CD4-positive, alpha-beta T cell (primary cell): ENCODE data around the gene SUSD6. TPM values are rescaled to one million over a fixed set of nuclear protein-coding genes. Genes with fewer than 3 reads are reported as not detected.
A peak's percentile ranks its signal among the peaks of the same experiment; 100 is the strongest.
"Not testable (repeated sequence)": the region's sequence is repeated elsewhere in the genome, so short reads cannot be mapped to it uniquely, and the experiment has no call there.

ENCODE experiments used
- ATAC-seq: fragments of 200-7000 bp; cut with Tn5 transposase; one replicate; pipeline ENCODE4 v1.10.0; 2022; ENCODE audit warnings: mild to moderate bottlenecking; ENCODE audit not compliant: poor library complexity
- CTCF ChIA-PET: fragments of 350-600 bp; sonication (Branson Sonifier 250); formaldehyde crosslinking; loops from one replicate; lab custom pipeline; 2021; ENCODE audit warnings: antibody characterized with exemption, inconsistent platforms; lab: Charles Lee
- POLR2A ChIA-PET: fragments of 350-600 bp; sonication (Branson Sonifier 250); formaldehyde crosslinking; loops from one replicate; lab custom pipeline; 2021; ENCODE audit warnings: antibody characterized with exemption, inconsistent platforms; lab: Charles Lee
- DNase-seq, 14 experiments: peaks; one replicate each; pipeline ENCODE4 v3.0.0-alpha.2; 2013 to 2020; ENCODE audit warnings: mixed read lengths in 2 of 14
- H3K27ac ChIP-seq, 2 donors: one replicate each; pipeline versions ENCODE4 v1.5.1 to v1.7.0; 2013; ENCODE audit warnings: low read length in 2 of 2, low read depth in 1 of 2, mild to moderate bottlenecking in 1 of 2
- H3K27me3 ChIP-seq, 2 experiments: 1 replicate in 1 of 2; 2 replicates in 1 of 2; pipeline versions ENCODE4 v1.6.1 to v1.7.0; 2013; ENCODE audit warnings: low read length in 2 of 2, control low read depth in 1 of 2, mild to moderate bottlenecking in 1 of 2, moderate library complexity in 1 of 2; ENCODE audit not compliant: insufficient read depth in 2 of 2, control insufficient read depth in 1 of 2
- H3K36me3 ChIP-seq: one replicate; pipeline ENCODE4 v1.6.1; 2013; ENCODE audit warnings: low read length, control low read depth; ENCODE audit not compliant: insufficient read depth
- H3K4me1 ChIP-seq: one replicate; pipeline ENCODE4 v1.6.1; 2013; ENCODE audit warnings: low read length, control low read depth; ENCODE audit not compliant: insufficient read depth
- H3K4me3 ChIP-seq: one replicate; pipeline ENCODE4 v1.5.1; 2013; ENCODE audit warnings: mild to moderate bottlenecking, low read length, moderate library complexity
- H3K9me3 ChIP-seq, 2 experiments: 1 replicate in 1 of 2; 2 replicates in 1 of 2; pipeline versions ENCODE4 v1.6.1 to v1.7.0; 2013; ENCODE audit warnings: low read length in 2 of 2, mild to moderate bottlenecking in 2 of 2, control low read depth in 1 of 2, moderate library complexity in 1 of 2; ENCODE audit not compliant: control insufficient read depth in 1 of 2, insufficient read depth in 1 of 2
- H3K27ac Mint-ChIP-seq: one replicate; pipeline ENCODE4 v1.8.0; 2020; ENCODE audit warnings: mixed read lengths
- H3K27me3 Mint-ChIP-seq: one replicate; pipeline ENCODE4 v1.8.0; 2021; ENCODE audit warnings: mixed read lengths
- H3K36me3 Mint-ChIP-seq: one replicate; pipeline ENCODE4 v1.8.0; 2021; ENCODE audit warnings: low read depth, mixed read lengths
- H3K4me1 Mint-ChIP-seq: one replicate; pipeline ENCODE4 v1.8.0; 2021; ENCODE audit warnings: low read depth, mixed read lengths
- H3K4me3 Mint-ChIP-seq: one replicate; pipeline ENCODE4 v1.8.0; 2020; ENCODE audit warnings: mild to moderate bottlenecking, mixed read lengths
- H3K9me3 Mint-ChIP-seq: one replicate; pipeline ENCODE4 v1.8.0; 2020; ENCODE audit warnings: mixed read lengths
- intact Hi-C, 2 experiments: fragments of 100-400 bp; cut with DNase I in 1 of 2; cut with micrococcal nuclease in 1 of 2; formaldehyde crosslinking; loops; one replicate each; pipeline versions ENCODE4 v1.15.1 to v1.9.0; 2023 to 2025; cut with DNase I, micrococcal nuclease
- total RNA-seq, 174 experiments: library from RNA in 2 of 174; stranded (reverse) in 2 of 174; gene quantifications; one replicate each; pipeline ENCODE4 v1.2.3 and lab custom pipeline; 2021 to 2026
- TF ChIP-seq, protein P1 (sequence below): fragments of 200-600 bp; IDR thresholded peaks from one replicate; pipeline ENCODE4 v1.8.0; 2022; ENCODE audit warnings: antibody characterized with exemption, mild to moderate bottlenecking

Gene SUSD6
- total RNA-seq, 2 experiments from 2014 or later = 93.7 to 95.1 TPM

DNA sequence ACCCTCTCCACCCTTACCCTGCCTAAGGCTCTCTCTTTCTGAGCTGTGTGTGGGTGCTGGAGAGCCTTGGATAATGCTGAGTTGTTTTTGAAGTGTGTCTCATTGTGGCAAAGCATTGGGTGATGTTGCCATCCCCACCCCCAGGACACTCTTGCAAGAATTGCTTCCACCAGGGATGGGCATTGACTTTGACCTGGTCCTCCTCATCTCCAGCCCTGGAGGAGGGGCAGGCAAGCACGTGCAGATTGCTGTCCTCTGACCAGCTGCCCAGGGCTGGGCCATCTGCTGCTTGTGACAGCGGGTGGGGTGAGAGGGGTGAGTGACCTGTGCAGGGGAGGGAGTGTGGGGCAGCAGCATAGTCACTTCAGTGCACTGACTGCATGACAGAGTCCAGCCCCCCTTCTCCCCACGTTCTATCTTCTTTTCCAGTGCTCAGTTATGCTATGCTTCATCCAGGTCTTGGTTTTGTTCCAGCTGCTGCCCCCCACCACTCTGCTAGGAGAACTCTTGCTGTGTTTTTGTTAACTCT is 26.2 kb downstream of the SUSD6 start:
- H3K27ac ChIP-seq = peak overlapping the region in 1 of 2 donors; percentile 76
- H3K36me3 ChIP-seq = no peaks in the 10 kb centered on the region
- Mint-ChIP-seq H3K27me3 (no peaks in the 10 kb centered on the region), H3K27ac (peak overlapping the region; percentile 85), H3K4me3 (peak overlapping the region; percentile 77), H3K4me1 (peaks cover 86% of the 10 kb centered on the region), H3K36me3 (peaks cover 27% of the 10 kb centered on the region), H3K9me3 (peaks cover 6% of the 10 kb centered on the region)
- H3K9me3 ChIP-seq = peaks cover 0 to 5% of the 10 kb centered on the region in 2 experiments
- no peak for DNase-seq
- no peak for ATAC-seq
- intact Hi-C loops = loop anchor here (2.0 to 10.0 kb wide), 3 partner anchors 13 to 483 kb away; partner anchors contain the start of gene DCAF5 (in 1 of the 2)
- TF ChIP-seq, protein P1, sequence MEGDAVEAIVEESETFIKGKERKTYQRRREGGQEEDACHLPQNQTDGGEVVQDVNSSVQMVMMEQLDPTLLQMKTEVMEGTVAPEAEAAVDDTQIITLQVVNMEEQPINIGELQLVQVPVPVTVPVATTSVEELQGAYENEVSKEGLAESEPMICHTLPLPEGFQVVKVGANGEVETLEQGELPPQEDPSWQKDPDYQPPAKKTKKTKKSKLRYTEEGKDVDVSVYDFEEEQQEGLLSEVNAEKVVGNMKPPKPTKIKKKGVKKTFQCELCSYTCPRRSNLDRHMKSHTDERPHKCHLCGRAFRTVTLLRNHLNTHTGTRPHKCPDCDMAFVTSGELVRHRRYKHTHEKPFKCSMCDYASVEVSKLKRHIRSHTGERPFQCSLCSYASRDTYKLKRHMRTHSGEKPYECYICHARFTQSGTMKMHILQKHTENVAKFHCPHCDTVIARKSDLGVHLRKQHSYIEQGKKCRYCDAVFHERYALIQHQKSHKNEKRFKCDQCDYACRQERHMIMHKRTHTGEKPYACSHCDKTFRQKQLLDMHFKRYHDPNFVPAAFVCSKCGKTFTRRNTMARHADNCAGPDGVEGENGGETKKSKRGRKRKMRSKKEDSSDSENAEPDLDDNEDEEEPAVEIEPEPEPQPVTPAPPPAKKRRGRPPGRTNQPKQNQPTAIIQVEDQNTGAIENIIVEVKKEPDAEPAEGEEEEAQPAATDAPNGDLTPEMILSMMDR = no peak
- H3K27me3 ChIP-seq = no peaks in the 10 kb centered on the region
- ChIA-PET CTCF (no interaction called here), POLR2A (interaction anchor here (0.6 to 6.8 kb wide), 3 partner anchors 9 to 127 kb away, joined by 4 to 44 read pairs (median 4); partner anchors contain the start of gene SUSD6)
- peaks cover 63% of the 10 kb centered on the region for H3K4me1 ChIP-seq
- no peak overlapping the region for H3K4me3 ChIP-seq

DNA sequence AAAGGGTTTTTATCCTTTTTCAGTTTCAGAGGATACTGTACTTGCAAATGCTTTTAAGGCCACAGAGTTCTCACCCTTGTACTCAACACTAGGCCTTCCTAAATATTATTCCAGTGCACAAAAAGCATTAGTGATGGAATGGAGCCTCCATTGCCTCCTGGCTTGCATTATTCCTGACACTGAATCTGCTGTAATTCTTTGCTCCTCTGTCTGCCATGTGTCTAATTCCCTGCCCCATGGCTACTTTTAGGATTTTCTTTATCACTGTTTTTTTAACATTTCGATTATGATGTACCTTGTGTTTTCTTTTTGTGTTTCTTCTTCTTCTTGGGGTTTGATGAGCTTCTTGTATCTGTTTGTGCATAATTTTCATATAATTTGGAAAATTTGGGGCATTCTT is 29.5 kb downstream of the SUSD6 start:
- POLR2A ChIA-PET = no interaction called here
- peaks cover 49% of the 10 kb centered on the region for H3K36me3 Mint-ChIP-seq

DNA sequence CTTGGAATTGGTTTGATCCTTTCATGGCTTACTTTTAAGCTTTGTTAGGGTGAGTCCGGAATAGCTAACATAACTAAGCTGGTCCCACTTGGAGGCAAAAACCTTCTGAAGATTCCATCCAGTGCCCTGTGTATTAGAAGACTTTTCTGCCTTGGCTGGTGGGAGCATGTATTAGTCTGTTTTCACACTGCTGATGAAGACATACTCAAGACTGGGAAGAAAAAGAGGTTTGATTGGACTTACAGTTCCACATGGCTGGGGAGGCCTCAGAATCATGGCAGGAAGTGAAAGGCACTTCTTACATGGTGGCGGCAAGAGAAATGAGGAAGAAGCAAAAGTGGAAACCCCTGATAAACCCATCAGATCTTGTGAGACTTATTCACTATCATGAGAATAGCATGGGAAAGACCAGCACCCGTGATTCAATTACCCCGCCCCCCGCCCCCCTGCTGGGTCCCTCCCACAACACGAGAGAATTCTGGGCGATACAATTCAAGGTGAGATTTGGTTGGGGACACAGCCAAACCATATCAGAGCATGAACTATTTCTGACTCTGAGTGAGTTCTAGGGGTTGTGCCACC is 30.9 kb downstream of the SUSD6 start:
- H3K9me3 Mint-ChIP-seq, H3K27ac ChIP-seq, CTCF ChIA-PET, intact Hi-C loops, H3K27me3 Mint-ChIP-seq, POLR2A ChIA-PET, H3K27me3 ChIP-seq, H3K9me3 ChIP-seq, H3K27ac Mint-ChIP-seq, H3K4me3 Mint-ChIP-seq, H3K4me3 ChIP-seq, ATAC-seq, H3K36me3 ChIP-seq: not testable (repeated sequence)
- Mint-ChIP-seq H3K4me1 (peaks cover 78% of the 10 kb centered on the region), H3K36me3 (peaks cover 54% of the 10 kb centered on the region)
- peak in 1 of 14 experiments; percentile 38 for DNase-seq
- peaks cover 49% of the 10 kb centered on the region for H3K4me1 ChIP-seq

More for the DNA sequence above, 29.5 kb downstream of the SUSD6 start:
- DNase-seq (no peak), ATAC-seq (no peak)
- peaks cover 6% of the 10 kb centered on the region for H3K9me3 Mint-ChIP-seq
- Histone ChIP-seq H3K36me3 (peaks cover 3% of the 10 kb centered on the region), H3K27ac (no peak overlapping the region), H3K4me3 (no peak overlapping the region), H3K4me1 (peaks cover 63% of the 10 kb centered on the region), H3K27me3 (no peaks in the 10 kb centered on the region), H3K9me3 (peaks cover 0 to 5% of the 10 kb centered on the region in 2 experiments)
- H3K27ac Mint-ChIP-seq = no peak overlapping the region
- TF ChIP-seq, protein P1 = no peak
- intact Hi-C loops = no loop called here
- CTCF ChIA-PET = no interaction called here
- H3K27me3 Mint-ChIP-seq = no peaks in the 10 kb centered on the region
- H3K4me1 Mint-ChIP-seq = peaks cover 81% of the 10 kb centered on the region
- no peak overlapping the region for H3K4me3 Mint-ChIP-seq
